WERI-Rb-1 (cell line): ENCODE measurements around the gene FAM170B.

Experiments used
- DNase-seq: peaks from one replicate; pipeline ENCODE4 v3.0.0-alpha.2; 2020
- H3K27ac ChIP-seq: fragments of 250-450 bp; sonication (Bioruptor Pico); 2 replicates; pipeline ENCODE4 v1.5.1; 2020; ENCODE audit warnings: mild to moderate bottlenecking, moderate library complexity
- H3K27me3 ChIP-seq: fragments of 250-450 bp; sonication (Bioruptor Pico); 2 replicates; pipeline ENCODE4 v1.5.1; 2021; ENCODE audit warnings: mild to moderate bottlenecking, low read depth, moderate library complexity; ENCODE audit not compliant: insufficient read depth, severe bottlenecking
- H3K36me3 ChIP-seq: fragments of 250-450 bp; sonication (Bioruptor Pico); 2 replicates; pipeline ENCODE4 v1.5.1; 2020; ENCODE audit warnings: mild to moderate bottlenecking, moderate library complexity
- H3K4me3 ChIP-seq: 2 replicates; pipeline ENCODE4 v1.5.1; 2011; ENCODE audit warnings: low read depth, mild to moderate bottlenecking, control low read depth, low read length
- H3K9me3 ChIP-seq: fragments of 250-450 bp; sonication (Bioruptor Pico); 2 replicates; pipeline ENCODE4 v1.5.1; 2021; ENCODE audit warnings: mild to moderate bottlenecking, moderate library complexity; ENCODE audit not compliant: severe bottlenecking
- CTCF ChIP-seq: IDR thresholded peaks from 2 replicates; pipeline ENCODE4 v1.5.1; 2011; ENCODE audit warnings: low read depth, mild to moderate bottlenecking, control low read depth, inconsistent platforms, low read length

Gene FAM170B

DNA sequence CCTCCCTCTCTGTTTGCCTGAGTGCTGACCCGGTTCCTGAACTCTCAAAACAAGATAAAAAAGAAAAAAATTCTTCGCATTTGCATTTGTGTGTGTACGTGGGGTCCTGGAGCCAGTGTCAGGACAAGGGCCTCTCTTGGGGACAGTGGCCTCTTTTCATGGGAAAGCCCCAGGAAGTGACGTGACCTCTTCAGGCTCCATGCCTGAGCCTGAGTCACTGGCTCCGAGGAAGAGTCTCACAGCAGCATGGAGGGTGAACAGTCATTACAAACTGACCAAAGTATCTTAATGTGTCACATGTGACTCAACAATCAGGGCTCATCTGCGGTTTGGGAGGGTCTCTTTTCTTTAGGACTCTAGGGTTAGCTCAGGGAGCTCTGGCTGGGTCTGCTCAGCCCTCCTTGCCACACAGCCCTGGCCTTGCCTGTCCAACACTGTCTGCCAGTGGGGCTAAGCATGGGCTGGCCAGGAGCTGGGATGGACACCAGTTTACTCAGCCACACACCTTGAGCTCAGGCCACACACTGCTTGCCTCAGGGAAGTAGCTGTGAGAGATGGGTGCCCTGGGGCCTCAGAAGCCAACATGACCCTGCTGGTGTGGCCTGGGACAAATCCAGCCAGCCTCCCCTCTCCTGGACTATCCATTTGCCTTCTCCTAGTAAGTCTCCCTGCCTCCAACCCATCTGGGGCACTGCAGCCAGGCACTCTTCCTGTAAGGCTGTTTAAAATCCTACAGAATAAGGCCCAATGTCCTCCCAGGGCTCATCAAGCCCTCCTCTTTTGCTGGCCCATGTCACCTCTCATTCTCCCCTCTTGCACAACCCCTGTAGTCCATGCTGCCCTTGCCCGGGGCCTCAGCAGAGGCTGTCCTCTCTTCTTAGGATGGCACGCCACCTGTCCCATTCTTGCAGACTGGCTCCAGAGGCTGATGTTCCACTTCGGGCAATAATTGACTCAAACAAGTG, 43.9 kb upstream of the FAM170B start:
- no peak for DNase-seq
- Histone ChIP-seq H3K36me3 (no peaks in the 10 kb centered on the region), H3K4me3 (no peak overlapping the region), H3K9me3 (no peaks in the 10 kb centered on the region), H3K27ac (no peak overlapping the region), H3K27me3 (peaks cover 17% of the 10 kb centered on the region)
- no peak for TF ChIP-seq CTCF

DNA sequence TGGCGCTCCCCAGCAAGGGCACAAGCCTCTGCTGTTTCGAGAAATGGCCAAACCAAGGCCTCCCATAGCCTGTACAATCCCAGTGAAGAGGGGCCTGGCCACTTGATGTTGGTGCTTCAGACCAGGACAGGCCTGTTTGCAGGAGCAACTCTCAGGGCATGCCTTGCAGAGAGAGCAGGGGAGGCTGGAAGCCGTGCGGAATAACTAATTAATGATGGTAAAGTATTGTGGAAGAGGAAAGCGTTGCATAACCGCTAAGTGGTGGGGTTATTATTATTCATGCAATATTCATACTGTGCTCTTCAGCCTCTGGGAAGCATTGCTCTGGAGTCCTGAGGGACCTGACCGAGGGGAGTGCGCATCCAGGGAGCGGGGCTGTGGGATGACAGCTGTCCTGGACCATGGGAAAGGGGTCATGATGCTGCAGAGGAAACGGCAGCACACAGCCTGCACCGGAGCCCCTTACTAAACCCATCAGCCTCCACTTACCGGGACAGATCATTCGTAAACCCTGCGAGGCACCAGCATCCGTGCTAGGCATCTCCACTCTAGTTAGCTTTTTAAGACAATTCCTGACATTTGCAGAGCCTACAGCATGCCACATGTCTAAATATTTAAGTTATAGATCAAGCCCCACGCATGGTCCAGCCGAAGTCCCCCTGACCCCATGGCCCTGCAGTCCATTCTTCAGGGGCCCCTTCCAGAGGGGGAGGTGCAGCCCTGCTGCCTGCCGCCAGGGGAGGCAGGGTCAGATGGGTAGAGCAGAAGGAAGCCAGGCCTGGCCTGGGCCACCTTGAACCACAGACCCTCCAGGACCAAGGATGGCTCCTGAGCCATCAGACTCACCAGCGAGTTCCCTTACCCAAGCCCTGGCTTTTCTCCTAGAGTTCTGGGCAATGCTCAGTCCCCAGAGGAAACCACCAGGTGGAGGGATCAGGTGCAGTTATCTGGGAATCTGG, 42.8 kb upstream of the FAM170B start:
- no peak overlapping the region for H3K27ac ChIP-seq
- peaks cover 17% of the 10 kb centered on the region for H3K27me3 ChIP-seq
- no peak for TF ChIP-seq CTCF
- no peaks in the 10 kb centered on the region for H3K9me3 ChIP-seq
- no peak overlapping the region for H3K4me3 ChIP-seq
- DNase-seq, result no peak
- H3K36me3 ChIP-seq, result no peaks in the 10 kb centered on the region

GRCh38 chr10:49175587-49176309, 41.9 kb upstream of the FAM170B start:
- no peaks in the 10 kb centered on the region for H3K9me3 ChIP-seq
- TF ChIP-seq CTCF, result no peak
- H3K27ac ChIP-seq, result no peak overlapping the region
- H3K36me3 ChIP-seq, result no peaks in the 10 kb centered on the region
- DNase-seq, result no peak
- H3K27me3 ChIP-seq, result peaks cover 13% of the 10 kb centered on the region
- H3K4me3 ChIP-seq, result no peak overlapping the region

GRCh38 chr10:49174926-49175500, 41.2 kb upstream of the FAM170B start:
- H3K36me3 ChIP-seq, result no peaks in the 10 kb centered on the region
- H3K27me3 ChIP-seq, result peaks cover 12% of the 10 kb centered on the region
- H3K4me3 ChIP-seq, result no peak overlapping the region
- no peak for DNase-seq
- no peak for TF ChIP-seq CTCF
- H3K27ac ChIP-seq, result no peak overlapping the region
- H3K9me3 ChIP-seq, result no peaks in the 10 kb centered on the region

DNA sequence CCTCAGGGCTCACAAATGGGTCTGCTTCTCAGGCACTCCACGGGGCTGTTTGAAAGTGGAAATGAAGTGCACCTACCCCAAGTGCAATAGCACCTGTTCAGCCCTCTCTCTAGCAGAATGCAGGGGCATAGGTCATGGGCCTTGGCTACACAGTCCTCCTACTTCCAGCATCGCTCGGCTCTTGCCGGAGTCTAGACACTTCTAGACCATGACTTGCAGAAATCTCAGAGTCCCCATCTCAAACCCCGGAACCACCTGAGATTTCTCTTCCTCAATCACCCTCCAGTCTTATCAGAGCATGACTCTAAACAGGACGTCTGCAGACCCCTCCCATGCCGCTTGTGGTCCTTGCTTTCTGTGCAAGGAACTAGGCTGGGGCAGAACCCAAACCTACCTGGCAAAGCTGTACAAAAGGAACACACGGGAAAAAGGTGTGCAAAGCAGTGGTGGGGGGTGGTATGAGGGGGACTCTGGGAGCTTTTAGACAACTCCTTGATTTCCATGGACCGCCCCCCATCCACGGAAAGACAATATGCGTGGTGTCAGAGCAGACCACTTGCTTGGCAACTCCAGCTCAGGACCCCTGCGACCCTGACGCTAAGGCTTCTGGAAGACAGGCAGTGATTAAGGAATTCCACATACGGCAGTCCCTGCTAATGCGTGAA, 40.6 kb upstream of the FAM170B start:
- Histone ChIP-seq H3K36me3 (no peaks in the 10 kb centered on the region), H3K9me3 (no peaks in the 10 kb centered on the region), H3K4me3 (no peak overlapping the region), H3K27ac (no peak overlapping the region), H3K27me3 (peaks cover 12% of the 10 kb centered on the region)
- TF ChIP-seq CTCF, result no peak
- no peak for DNase-seq
